ENCODE data around the gene PYCR2. TPM values are rescaled to one million over a fixed set of nuclear protein-coding genes. Genes with fewer than 3 reads are reported as not detected.

The PYCR2 gene
- total RNA-seq, 4 donors from 2014 or later, result 38.8 to 55.0 (median 41.0) TPM

DNA sequence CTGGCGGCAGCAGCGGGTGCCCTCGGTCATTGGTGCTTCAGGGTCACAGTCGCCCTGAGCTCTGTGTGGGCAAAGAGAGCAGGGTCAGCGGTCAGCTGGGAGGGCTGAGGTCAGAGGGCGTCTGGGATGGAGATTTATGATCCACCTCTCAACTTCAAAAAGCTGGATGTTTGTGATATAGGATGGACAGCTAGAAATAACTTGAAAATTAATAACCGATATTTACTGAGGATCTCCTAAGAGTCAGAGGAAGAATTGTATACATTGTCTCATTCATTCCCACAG is 37.1 kb downstream of the PYCR2 start:
- Histone ChIP-seq H3K4me3 (replicated peaks in 1 of 3) (no peak overlapping the region), H3K4me1 (peaks cover 4% of the 10 kb centered on the region in 2 donors), H3K27ac (no peak overlapping the region), H3K9me3 (no peaks in the 10 kb centered on the region), H3K27me3 (no peaks in the 10 kb centered on the region), H3K36me3 (no peaks in the 10 kb centered on the region)
- WGBS, 2 donors, result 93 to 99% methylated on average over 4 to 7 of the region's 7 CpGs
- no peak for DNase-seq
- intact Hi-C loops (cut with DNase I), result loop anchor here (10.0 kb wide), 1 partner anchor 72 kb away; the partner anchor contains the start of gene EPHX1
- TF ChIP-seq, protein P1, sequence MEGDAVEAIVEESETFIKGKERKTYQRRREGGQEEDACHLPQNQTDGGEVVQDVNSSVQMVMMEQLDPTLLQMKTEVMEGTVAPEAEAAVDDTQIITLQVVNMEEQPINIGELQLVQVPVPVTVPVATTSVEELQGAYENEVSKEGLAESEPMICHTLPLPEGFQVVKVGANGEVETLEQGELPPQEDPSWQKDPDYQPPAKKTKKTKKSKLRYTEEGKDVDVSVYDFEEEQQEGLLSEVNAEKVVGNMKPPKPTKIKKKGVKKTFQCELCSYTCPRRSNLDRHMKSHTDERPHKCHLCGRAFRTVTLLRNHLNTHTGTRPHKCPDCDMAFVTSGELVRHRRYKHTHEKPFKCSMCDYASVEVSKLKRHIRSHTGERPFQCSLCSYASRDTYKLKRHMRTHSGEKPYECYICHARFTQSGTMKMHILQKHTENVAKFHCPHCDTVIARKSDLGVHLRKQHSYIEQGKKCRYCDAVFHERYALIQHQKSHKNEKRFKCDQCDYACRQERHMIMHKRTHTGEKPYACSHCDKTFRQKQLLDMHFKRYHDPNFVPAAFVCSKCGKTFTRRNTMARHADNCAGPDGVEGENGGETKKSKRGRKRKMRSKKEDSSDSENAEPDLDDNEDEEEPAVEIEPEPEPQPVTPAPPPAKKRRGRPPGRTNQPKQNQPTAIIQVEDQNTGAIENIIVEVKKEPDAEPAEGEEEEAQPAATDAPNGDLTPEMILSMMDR (IDR thresholded peaks at IDR 0.05), result no peak
- no peak for TF ChIP-seq POLR2A (IDR thresholded peaks at IDR 0.05)

DNA sequence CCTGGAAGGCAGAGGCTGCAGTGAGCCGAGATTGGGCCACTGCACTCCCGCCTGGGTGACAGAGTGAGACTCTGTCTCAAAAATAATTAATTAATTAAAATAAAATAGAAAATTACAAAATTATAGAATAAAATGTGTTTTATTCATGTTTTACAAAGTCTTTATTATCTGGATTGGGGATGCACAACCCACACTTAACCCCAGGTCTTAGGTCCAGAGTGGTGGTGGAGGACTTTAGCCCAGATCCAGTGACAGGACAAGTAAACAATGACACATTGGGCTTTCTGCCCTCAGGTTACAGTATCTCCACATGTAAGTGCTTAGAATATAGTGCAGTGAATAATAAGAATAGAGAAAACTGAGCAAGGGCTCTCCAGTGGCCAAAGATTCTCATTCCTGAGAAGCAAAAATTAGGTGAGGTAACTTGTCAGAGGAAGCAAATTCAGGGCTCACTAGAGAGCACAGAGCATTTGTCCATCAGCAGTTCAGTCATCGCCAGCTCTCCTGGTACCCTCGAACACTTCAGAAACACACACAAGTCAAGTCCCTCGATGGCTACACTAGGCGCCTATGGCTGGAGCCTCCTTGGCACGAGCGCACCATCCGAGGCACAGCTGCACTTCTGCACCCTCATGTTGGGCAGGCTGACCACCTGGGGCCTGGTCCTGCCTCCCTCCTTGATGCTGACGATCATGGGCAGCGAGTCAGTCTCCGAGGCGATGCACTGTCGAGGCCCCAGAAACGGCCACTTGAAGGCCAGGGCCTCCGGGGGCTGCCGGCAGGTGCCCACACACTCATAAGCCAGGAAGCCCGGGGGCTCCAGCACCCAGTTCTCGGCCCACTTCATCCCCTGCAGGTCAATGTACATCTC is 37.7 kb downstream of the PYCR2 start:
- H3K4me3 ChIP-seq (replicated peaks in 1 of 3), result no peak overlapping the region
- WGBS, 2 donors, result 94 to 96% methylated on average over 17 to 18 of the region's 19 CpGs
- intact Hi-C loops (cut with DNase I), result loop anchor here (10.0 kb wide), 1 partner anchor 72 kb away; the partner anchor contains the start of gene EPHX1
- TF ChIP-seq, protein P1 (IDR thresholded peaks at IDR 0.05), result no peak
- no peak for TF ChIP-seq POLR2A (IDR thresholded peaks at IDR 0.05)
- peaks cover 6 to 7% of the 10 kb centered on the region in 2 donors for H3K4me1 ChIP-seq
- DNase-seq, result no peak
- H3K27me3 ChIP-seq, result no peaks in the 10 kb centered on the region
- H3K27ac ChIP-seq, result no peak overlapping the region
- H3K9me3 ChIP-seq, result no peaks in the 10 kb centered on the region
- no peaks in the 10 kb centered on the region for H3K36me3 ChIP-seq

DNA sequence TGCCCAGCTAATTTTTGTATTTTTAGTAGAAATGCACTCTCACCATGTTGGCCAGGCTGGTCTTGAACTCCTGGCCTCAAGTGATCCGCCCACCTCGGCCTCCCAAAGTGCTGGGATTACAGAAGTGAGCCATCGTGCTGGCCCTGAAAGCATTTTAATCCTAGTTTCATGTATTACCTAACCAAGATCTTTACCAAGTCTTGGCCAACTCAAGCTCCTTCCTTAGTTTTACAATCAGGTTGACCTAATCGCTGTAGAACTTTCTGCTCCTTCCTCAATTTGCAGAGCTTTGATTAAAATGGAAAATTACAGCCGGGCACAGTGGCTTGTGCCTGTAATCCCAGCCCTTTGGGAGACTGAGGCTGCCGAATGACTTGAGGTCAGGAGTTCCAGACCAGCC is 38.7 kb downstream of the PYCR2 start:
- intact Hi-C loops (cut with DNase I), result loop anchor here (10.0 kb wide), 1 partner anchor 71 kb away; the partner anchor contains the start of gene EPHX1
- no peak for DNase-seq
- TF ChIP-seq POLR2A (IDR thresholded peaks at IDR 0.05), result no peak
- TF ChIP-seq, protein P1 (IDR thresholded peaks at IDR 0.05), result no peak
- no peak overlapping the region for H3K4me3 ChIP-seq (replicated peaks in 1 of 3)
- WGBS, 2 donors, result 96 to 97% methylated on average over 6 of the region's 6 CpGs
- no peak overlapping the region for H3K27ac ChIP-seq
- H3K9me3 ChIP-seq, result no peaks in the 10 kb centered on the region
- no peaks in the 10 kb centered on the region for H3K36me3 ChIP-seq
- peaks cover 12 to 17% of the 10 kb centered on the region in 2 donors for H3K4me1 ChIP-seq
- H3K27me3 ChIP-seq, result no peaks in the 10 kb centered on the region

DNA sequence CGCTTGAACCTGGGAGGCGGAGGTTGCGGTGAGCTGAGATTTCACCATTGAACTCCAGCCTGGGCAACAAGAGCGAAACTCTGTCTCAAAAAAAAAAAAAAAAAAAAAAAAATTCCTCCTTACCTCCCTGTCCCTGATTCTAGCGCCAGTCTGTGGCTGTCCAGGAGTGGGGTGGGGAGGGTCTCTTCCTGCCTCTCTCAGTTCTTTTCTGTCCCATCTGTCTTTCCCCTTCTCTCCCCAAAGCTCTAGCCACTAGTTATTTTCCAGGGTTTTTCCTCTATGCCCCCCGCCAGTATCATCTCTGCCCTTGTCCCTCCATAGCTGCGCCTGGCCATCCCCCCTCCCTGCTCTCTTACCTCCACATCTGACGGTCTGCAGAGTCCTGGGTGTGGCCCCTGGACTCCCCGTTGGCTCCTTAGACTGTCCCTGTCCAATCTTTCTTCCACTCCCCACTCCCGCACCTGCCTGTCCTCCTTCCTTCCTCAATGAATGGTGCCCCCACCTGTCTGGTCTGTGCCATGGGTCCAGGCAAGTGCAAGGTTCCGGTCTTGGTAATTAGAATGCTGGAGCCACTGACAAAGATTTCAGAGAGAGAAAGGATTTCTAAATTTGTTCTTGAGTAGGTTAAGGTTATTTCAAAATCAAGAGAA is 40.3 kb downstream of the PYCR2 start:
- intact Hi-C loops (cut with DNase I), result loop anchor here (10.0 kb wide), 1 partner anchor 69 kb away; the partner anchor contains the start of gene EPHX1
- H3K4me3 ChIP-seq (replicated peaks in 1 of 3), result no peak overlapping the region

More for the DNA sequence above, 40.3 kb downstream of the PYCR2 start:
- Histone ChIP-seq H3K36me3 (no peaks in the 10 kb centered on the region), H3K27me3 (no peaks in the 10 kb centered on the region), H3K9me3 (no peaks in the 10 kb centered on the region), H3K4me1 (peaks cover 16 to 33% of the 10 kb centered on the region in 2 donors), H3K27ac (no peak overlapping the region)
- 90 to 91% methylated on average over 11 of the region's 11 CpGs for WGBS, 2 donors
- no peak for DNase-seq
- TF ChIP-seq, protein P1 (IDR thresholded peaks at IDR 0.05), result no peak
- no peak for TF ChIP-seq POLR2A (IDR thresholded peaks at IDR 0.05)
